CD4-positive, alpha-beta T cell (primary cell): ENCODE data around the gene GSG1L. TPM values are rescaled to one million over a fixed set of nuclear protein-coding genes. Genes with fewer than 3 reads are reported as not detected.

ENCODE experiments used
- ATAC-seq: fragments of 200-7000 bp; cut with Tn5 transposase; one replicate; pipeline ENCODE4 v1.10.0; 2022; ENCODE audit warnings: mild to moderate bottlenecking; ENCODE audit not compliant: poor library complexity
- CTCF ChIA-PET: fragments of 350-600 bp; sonication (Branson Sonifier 250); formaldehyde crosslinking; loops from one replicate; lab custom pipeline; 2021; ENCODE audit warnings: antibody characterized with exemption, inconsistent platforms; lab: Charles Lee
- POLR2A ChIA-PET: fragments of 350-600 bp; sonication (Branson Sonifier 250); formaldehyde crosslinking; loops from one replicate; lab custom pipeline; 2021; ENCODE audit warnings: antibody characterized with exemption, inconsistent platforms; lab: Charles Lee
- DNase-seq, 14 experiments: peaks; one replicate each; pipeline ENCODE4 v3.0.0-alpha.2; 2013 to 2020; ENCODE audit warnings: mixed read lengths in 2 of 14
- H3K27ac ChIP-seq, 2 donors: one replicate each; pipeline versions ENCODE4 v1.5.1 to v1.7.0; 2013; ENCODE audit warnings: low read length in 2 of 2, low read depth in 1 of 2, mild to moderate bottlenecking in 1 of 2
- H3K27me3 ChIP-seq, 2 experiments: 1 replicate in 1 of 2; 2 replicates in 1 of 2; pipeline versions ENCODE4 v1.6.1 to v1.7.0; 2013; ENCODE audit warnings: low read length in 2 of 2, control low read depth in 1 of 2, mild to moderate bottlenecking in 1 of 2, moderate library complexity in 1 of 2; ENCODE audit not compliant: insufficient read depth in 2 of 2, control insufficient read depth in 1 of 2
- H3K36me3 ChIP-seq: one replicate; pipeline ENCODE4 v1.6.1; 2013; ENCODE audit warnings: low read length, control low read depth; ENCODE audit not compliant: insufficient read depth
- H3K4me1 ChIP-seq: one replicate; pipeline ENCODE4 v1.6.1; 2013; ENCODE audit warnings: low read length, control low read depth; ENCODE audit not compliant: insufficient read depth
- H3K4me3 ChIP-seq: one replicate; pipeline ENCODE4 v1.5.1; 2013; ENCODE audit warnings: mild to moderate bottlenecking, low read length, moderate library complexity
- H3K9me3 ChIP-seq, 2 experiments: 1 replicate in 1 of 2; 2 replicates in 1 of 2; pipeline versions ENCODE4 v1.6.1 to v1.7.0; 2013; ENCODE audit warnings: low read length in 2 of 2, mild to moderate bottlenecking in 2 of 2, control low read depth in 1 of 2, moderate library complexity in 1 of 2; ENCODE audit not compliant: control insufficient read depth in 1 of 2, insufficient read depth in 1 of 2
- H3K27ac Mint-ChIP-seq: one replicate; pipeline ENCODE4 v1.8.0; 2020; ENCODE audit warnings: mixed read lengths
- H3K27me3 Mint-ChIP-seq: one replicate; pipeline ENCODE4 v1.8.0; 2021; ENCODE audit warnings: mixed read lengths
- H3K36me3 Mint-ChIP-seq: one replicate; pipeline ENCODE4 v1.8.0; 2021; ENCODE audit warnings: low read depth, mixed read lengths
- H3K4me1 Mint-ChIP-seq: one replicate; pipeline ENCODE4 v1.8.0; 2021; ENCODE audit warnings: low read depth, mixed read lengths
- H3K4me3 Mint-ChIP-seq: one replicate; pipeline ENCODE4 v1.8.0; 2020; ENCODE audit warnings: mild to moderate bottlenecking, mixed read lengths
- H3K9me3 Mint-ChIP-seq: one replicate; pipeline ENCODE4 v1.8.0; 2020; ENCODE audit warnings: mixed read lengths
- CTCF ChIP-seq: fragments of 200-600 bp; IDR thresholded peaks from one replicate; pipeline ENCODE4 v1.8.0; 2022; ENCODE audit warnings: antibody characterized with exemption, mild to moderate bottlenecking
- intact Hi-C, 2 experiments: fragments of 100-400 bp; cut with DNase I in 1 of 2; cut with micrococcal nuclease in 1 of 2; formaldehyde crosslinking; loops; one replicate each; pipeline versions ENCODE4 v1.15.1 to v1.9.0; 2023 to 2025; cut with DNase I, micrococcal nuclease
- total RNA-seq, 174 experiments: library from RNA in 2 of 174; stranded (reverse) in 2 of 174; gene quantifications; one replicate each; pipeline ENCODE4 v1.2.3 and lab custom pipeline; 2021 to 2026

The GSG1L gene
- total RNA-seq, 2 experiments from 2014 or later, result not detected

- CTCF ChIA-PET, result no interaction called here
Measured at GRCh38 chr16:27786221-27786922, 277.1 kb downstream of the GSG1L start.

GRCh38 chr16:27785307-27785678, 278.2 kb downstream of the GSG1L start:
- Histone ChIP-seq H3K27me3 (no peaks in the 10 kb centered on the region), H3K9me3 (peaks cover 0 to 21% of the 10 kb centered on the region in 2 experiments), H3K36me3 (no peaks in the 10 kb centered on the region), H3K27ac (no peak overlapping the region), H3K4me3 (no peak overlapping the region), H3K4me1 (no peaks in the 10 kb centered on the region)
- no peak for TF ChIP-seq CTCF
- DNase-seq (no peak), ATAC-seq (no peak)
- Mint-ChIP-seq H3K4me1 (no peaks in the 10 kb centered on the region), H3K36me3 (no peaks in the 10 kb centered on the region), H3K9me3 (no peaks in the 10 kb centered on the region), H3K27ac (no peak overlapping the region), H3K4me3 (no peak overlapping the region), H3K27me3 (no peaks in the 10 kb centered on the region)
- intact Hi-C loops, result no loop called here
- ChIA-PET CTCF (no interaction called here), POLR2A (no interaction called here)

More at GRCh38 chr16:27786221-27786922, 277.1 kb downstream of the GSG1L start:
- intact Hi-C loops, result no loop called here
- Histone ChIP-seq H3K36me3 (no peaks in the 10 kb centered on the region), H3K4me3 (no peak overlapping the region), H3K9me3 (peaks cover 0 to 21% of the 10 kb centered on the region in 2 experiments), H3K27me3 (no peaks in the 10 kb centered on the region), H3K4me1 (no peaks in the 10 kb centered on the region), H3K27ac (no peak overlapping the region)
- no peak overlapping the region for H3K27ac Mint-ChIP-seq
- ATAC-seq, result no peak
- no peaks in the 10 kb centered on the region for H3K4me1 Mint-ChIP-seq
- no peak overlapping the region for H3K4me3 Mint-ChIP-seq
- no peaks in the 10 kb centered on the region for H3K36me3 Mint-ChIP-seq
- no peaks in the 10 kb centered on the region for H3K27me3 Mint-ChIP-seq
- no peak for DNase-seq
- no peaks in the 10 kb centered on the region for H3K9me3 Mint-ChIP-seq
- TF ChIP-seq CTCF, result no peak
- POLR2A ChIA-PET, result no interaction called here

- no peaks in the 10 kb centered on the region for H3K27me3 Mint-ChIP-seq
Measured at GRCh38 chr16:27784351-27785306, 278.9 kb downstream of the GSG1L start.

More at GRCh38 chr16:27784351-27785306, 278.9 kb downstream of the GSG1L start:
- no peak for TF ChIP-seq CTCF
- H3K27me3 ChIP-seq, result no peaks in the 10 kb centered on the region
- H3K27ac ChIP-seq, result no peak overlapping the region
- no peak for DNase-seq
- H3K4me3 ChIP-seq, result no peak overlapping the region
- POLR2A ChIA-PET, result no interaction called here
- no peak for ATAC-seq
- Mint-ChIP-seq H3K27ac (no peak overlapping the region), H3K4me3 (no peak overlapping the region), H3K4me1 (no peaks in the 10 kb centered on the region), H3K36me3 (no peaks in the 10 kb centered on the region), H3K9me3 (no peaks in the 10 kb centered on the region)
- CTCF ChIA-PET, result no interaction called here
- intact Hi-C loops, result no loop called here
- H3K4me1 ChIP-seq, result no peaks in the 10 kb centered on the region
- peaks cover 0 to 19% of the 10 kb centered on the region in 2 experiments for H3K9me3 ChIP-seq
- no peaks in the 10 kb centered on the region for H3K36me3 ChIP-seq
